Cardiac fibroblast (primary cell): ENCODE data around the gene SCN1A.
"Not testable (repeated sequence)": the region's sequence is repeated elsewhere in the genome, so short reads cannot be mapped to it uniquely, and the experiment has no call there.

Experiments
- DNase-seq, 2 donors: peaks; one replicate each; pipeline versions ENCODE4 v3.0.0 to v3.0.0-alpha.2; 2010; ENCODE audit warnings: low read depth in 2 of 2
- H3K4me3 ChIP-seq, 2 donors: replicated peaks in 1 of 2; 1 replicate in 1 of 2; 2 replicates in 1 of 2; pipeline ENCODE4 v1.5.1; 2011; ENCODE audit warnings: low read depth in 2 of 2, low read length in 2 of 2, mild to moderate bottlenecking in 2 of 2, moderate library complexity in 1 of 2
- TF ChIP-seq, protein P1 (sequence below): IDR thresholded peaks from one replicate; pipeline ENCODE4 v1.5.1; 2011; ENCODE audit warnings: low read depth, mild to moderate bottlenecking, low read length, inconsistent platforms

SCN1A gene

DNA sequence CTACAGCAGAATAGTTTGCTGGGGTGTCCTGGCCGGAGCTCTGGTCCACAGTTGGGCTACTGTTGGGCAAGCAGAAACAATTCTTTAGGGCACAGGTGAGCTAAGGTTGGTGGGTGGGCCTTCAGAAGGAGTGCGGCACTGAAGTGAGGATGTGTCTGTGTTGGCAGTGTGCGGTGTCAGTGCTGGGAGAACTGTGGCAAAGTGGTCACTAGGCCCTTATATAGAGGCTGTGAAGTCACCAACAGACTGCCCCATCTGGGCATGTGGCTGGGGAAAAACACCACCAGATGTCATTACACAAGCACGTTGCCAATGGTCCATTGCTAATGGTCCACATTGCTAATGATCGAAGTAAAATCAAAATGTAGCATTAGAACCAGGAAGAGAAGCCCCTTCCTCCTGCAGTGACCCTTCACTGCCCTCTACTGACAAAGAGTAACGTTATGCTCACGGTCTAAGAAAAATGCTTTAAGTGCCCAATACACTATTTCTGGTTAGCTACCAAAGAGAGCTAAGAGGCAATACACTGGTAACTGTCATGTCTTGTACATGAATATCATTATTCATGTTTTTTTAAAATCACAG is 21.3 kb downstream of the SCN1A start:
- peak; percentile 66 to 67 for DNase-seq
- H3K4me3 ChIP-seq: no peak overlapping the region
- TF ChIP-seq, protein P1, sequence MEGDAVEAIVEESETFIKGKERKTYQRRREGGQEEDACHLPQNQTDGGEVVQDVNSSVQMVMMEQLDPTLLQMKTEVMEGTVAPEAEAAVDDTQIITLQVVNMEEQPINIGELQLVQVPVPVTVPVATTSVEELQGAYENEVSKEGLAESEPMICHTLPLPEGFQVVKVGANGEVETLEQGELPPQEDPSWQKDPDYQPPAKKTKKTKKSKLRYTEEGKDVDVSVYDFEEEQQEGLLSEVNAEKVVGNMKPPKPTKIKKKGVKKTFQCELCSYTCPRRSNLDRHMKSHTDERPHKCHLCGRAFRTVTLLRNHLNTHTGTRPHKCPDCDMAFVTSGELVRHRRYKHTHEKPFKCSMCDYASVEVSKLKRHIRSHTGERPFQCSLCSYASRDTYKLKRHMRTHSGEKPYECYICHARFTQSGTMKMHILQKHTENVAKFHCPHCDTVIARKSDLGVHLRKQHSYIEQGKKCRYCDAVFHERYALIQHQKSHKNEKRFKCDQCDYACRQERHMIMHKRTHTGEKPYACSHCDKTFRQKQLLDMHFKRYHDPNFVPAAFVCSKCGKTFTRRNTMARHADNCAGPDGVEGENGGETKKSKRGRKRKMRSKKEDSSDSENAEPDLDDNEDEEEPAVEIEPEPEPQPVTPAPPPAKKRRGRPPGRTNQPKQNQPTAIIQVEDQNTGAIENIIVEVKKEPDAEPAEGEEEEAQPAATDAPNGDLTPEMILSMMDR: peak; percentile 66

GRCh38 chr2:166104773-166105172 is 23.0 kb downstream of the SCN1A start:
- peak; percentile 22 to 40 for DNase-seq
- TF ChIP-seq, protein P1: no peak
- no peak overlapping the region for H3K4me3 ChIP-seq

GRCh38 chr2:166104084-166104483 is 23.7 kb downstream of the SCN1A start:
- DNase-seq: no peak
- TF ChIP-seq, protein P1: no peak
- H3K4me3 ChIP-seq: no peak overlapping the region

DNA sequence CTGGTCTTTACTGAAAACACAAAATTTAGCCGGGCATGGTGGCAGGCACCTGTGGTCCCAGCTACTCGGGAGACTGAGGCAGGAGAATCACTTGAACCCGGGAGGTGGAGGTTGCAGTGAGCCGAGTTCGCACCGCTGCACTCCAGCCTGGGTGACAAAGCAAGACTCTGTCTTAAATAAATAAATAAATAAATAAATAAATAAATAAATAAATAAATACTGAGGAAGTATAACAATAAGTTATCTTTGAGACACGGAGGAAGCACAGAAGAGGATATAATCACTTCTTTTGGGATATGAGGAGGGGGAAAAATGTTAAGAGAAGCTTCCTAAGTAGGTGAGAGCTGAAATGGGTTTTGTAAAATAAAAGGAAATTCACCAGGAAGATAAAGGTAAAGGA is 24.5 kb downstream of the SCN1A start:
- DNase-seq, H3K4me3 ChIP-seq: not testable (repeated sequence)

DNA sequence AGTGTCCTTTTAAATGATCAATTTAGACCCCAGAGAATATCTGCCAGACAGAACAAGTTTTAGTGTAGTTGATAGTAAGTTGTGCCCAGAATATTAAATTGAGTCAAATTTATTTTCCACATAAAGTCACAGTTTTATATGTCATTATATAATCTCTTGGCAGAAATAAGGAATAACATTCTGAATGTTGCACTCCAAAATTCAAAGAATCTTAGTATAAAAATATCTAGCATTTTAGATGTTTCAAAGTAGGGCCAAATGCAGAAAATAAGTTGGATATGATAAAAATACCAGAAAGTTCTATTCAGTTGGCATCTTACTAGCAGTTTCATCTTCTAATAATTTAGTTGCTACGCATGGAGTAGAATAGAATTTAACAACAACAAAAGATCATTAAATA is 33.5 kb downstream of the SCN1A start:
- no peak overlapping the region for H3K4me3 ChIP-seq
- DNase-seq: no peak
- TF ChIP-seq, protein P1: no peak

DNA sequence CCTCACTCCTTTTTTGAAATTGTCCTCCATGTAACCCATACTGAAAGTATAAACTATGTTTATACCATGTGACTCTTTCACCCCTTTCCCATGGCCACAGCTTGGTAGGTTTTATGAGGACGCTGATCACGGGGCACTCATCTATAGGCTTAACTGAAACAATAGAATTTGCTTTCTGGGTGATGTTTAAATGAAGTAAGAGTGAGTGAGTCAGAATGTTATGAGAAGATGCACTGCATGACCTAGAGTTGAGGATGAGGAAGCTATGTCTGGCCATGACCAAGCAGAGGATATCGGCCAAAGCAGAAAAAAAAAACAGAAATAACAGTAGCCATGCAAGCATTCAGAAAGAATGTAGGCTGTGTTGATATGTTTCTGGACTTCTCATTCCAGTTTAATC is 34.9 kb downstream of the SCN1A start:
- no peak overlapping the region for H3K4me3 ChIP-seq
- DNase-seq: peak; percentile 69 to 80
- TF ChIP-seq, protein P1: no peak

- H3K4me3 ChIP-seq: no peak overlapping the region
- TF ChIP-seq, protein P1: no peak
- peak; percentile 46 to 49 for DNase-seq
Measured at GRCh38 chr2:166091439-166091838, 36.4 kb downstream of the SCN1A start.
